CD1c-positive myeloid dendritic cell (primary cell): ENCODE results near the gene DCAF11.

ENCODE experiments used
- DNase-seq: peaks from one replicate; pipeline ENCODE4 v3.0.0-alpha.2; 2016; ENCODE audit errors: extremely low spot score

Gene DCAF11

GRCh38 chr14:24139272-24139934 lies 24.8 kb downstream of the DCAF11 start:
- no peak for DNase-seq

DNA sequence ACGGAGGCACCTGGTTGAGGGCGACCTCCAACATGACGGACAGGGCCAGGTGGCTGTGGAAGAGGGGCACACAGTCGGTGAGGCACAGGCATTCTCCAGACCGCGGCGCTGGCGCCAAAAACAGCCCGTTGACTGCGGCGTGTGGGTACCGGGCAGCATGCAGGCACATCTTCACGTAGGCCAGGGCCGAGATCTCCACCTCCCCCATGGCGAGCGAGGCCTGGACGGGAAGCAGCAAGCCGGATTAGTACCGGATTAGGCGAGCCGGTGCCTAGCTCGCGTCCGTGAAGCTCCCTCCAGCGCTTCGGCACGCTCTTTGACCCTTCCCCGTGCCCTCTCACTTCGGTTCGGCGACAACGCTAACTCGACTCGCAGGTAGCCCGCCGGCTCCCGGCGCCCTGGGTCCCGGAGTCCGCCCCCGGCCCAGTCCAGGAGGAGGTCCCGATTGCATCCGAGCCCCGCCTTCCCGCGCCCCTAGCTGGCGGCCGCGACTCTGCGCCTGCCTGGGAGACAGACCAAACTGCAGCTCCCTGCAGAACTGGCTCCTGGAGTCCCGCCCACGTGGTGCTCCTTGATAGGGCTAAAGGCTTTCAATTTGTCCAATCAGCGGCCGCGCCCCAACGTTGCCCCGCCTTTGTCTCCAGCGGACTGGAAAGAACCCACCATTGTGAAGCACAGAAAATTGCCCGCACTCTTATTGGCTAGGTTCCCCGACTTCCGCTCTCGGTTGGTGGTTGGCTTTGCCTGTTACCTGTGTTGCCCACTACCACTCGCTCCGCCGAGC lies 26.7 kb downstream of the DCAF11 start, which contains the start of gene EMC9:
Gene EMC9 (minus strand): TSS at position 495 of the 784 bp plus-strand sequence. CDS start 287 bp downstream, at position 208.
- peak; percentile 100 for DNase-seq

DNA sequence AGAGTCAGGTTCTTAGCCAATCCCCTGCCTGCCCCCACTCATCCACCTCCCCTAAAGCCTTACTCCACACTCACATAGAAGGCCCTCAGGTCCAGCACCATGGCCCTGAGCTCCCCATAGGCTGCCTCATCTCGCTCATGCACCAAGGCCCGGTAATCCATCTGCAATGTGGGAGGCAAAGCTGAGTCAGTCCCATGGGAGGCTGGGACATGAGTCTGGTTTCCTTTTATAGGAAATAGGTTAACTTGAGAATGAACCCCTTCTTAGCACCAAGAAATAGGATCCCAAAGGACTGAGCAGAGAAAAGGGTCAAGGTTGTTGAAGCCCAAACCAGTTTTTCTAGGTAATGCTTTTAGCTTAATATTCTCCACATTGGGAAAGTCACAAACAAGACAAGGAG lies 28.9 kb downstream of the DCAF11 start:
- no peak for DNase-seq

DNA sequence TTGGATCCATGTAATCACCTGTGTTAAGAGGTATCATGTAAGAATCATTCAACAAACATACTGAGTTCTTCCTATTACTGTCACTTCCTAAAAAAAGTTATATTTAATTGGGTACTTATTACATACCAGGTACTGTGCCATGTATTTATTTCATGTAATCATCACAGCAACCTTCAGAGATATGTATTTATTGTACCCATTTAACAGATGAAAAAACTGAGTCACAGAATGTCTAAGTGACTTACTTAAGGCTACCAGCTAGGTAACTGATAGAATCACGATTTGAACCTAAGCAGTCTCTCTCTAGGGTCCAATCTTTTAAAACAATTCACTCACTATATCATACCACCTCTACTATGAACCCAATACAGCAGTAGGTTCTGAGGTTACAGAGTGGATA lies 29.9 kb downstream of the DCAF11 start:
- no peak for DNase-seq

- DNase-seq, result no peak
These were observed 30.6 kb downstream of the DCAF11 start for GRCh38 chr14:24145219-24145618.

DNA sequence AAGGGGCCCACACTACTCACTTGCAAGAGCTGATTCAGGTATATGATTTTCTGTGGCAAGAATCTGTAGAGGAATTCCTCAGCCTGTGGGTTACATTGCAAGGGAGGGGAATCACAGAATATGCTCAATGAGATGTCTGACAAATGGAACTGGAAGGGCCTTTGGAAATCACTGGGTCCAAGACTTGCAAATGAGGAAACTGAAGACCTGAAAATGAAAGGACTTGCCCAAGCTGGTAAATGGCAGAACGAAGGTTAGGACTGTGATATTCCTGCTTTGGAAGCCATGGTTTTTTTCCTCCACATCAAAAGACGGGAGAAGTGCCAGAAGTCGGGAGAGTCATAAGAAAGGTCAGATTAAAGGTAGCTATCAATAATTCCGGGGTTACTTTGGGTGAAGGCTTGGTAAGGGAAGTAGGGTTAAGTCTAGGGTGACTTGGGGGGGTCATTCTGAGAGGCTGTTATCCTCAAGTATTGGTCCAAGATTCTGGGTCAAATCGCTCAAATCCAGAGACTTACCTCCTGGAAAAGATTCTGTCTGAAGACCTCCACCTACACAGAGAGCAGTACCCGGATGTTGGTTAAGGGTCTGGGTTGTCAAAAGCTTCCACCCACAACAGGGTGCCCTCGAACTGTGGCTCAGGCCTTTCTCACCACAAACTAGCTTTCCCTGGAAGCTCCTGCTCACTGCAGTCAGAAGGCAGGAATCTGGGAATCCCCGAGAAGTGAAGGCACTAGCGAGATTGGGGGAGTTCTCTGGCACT lies 31.3 kb downstream of the DCAF11 start:
- peak; percentile 36 for DNase-seq

- peak; percentile 93 for DNase-seq
These were observed 31.9 kb downstream of the DCAF11 start, which contains the start of gene PSME2 for GRCh38 chr14:24146453-24146977. TSS of gene PSME2 (minus strand) at chr14:24146610. CDS start at chr14:24146581, 29 bp downstream.

DNA sequence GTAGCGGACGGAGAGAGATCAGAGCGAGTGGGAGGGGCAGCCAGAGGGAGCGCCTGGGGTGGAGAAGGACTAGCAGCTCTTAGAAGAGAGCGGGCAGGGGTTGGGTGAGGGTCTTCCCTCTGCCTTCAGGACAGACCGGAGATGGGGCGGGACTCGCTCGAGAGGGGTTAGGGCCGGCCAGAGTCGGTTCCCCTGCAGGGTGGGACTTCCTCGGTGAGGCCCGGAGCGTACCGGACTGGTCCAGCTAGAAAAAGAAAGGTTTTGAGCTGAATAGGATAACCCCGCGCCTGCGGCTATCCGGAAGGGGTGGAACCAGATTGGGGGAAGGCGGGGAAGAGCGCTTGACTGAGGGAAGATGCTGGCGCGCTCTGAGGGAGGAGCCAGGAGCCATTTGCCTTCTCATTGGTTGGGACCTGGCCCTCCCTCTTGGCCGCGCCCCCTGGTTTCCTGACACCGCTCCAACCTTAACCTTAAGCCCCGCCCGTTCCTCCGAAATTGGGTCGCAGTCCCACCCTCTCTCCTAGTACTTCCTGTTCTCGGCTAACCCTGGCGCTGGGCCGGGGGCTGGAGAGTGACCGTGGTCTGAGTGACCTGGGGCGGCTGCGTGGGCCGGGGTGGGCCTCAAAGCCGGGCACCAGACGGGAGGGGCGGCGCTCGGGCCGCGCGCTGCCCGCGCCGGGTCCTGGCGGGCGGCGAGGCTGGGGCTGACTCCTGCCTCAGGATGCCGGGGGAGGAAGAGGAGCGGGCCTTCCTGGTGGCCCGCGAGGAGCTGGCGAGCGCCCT lies 32.6 kb downstream of the DCAF11 start, which contains the start of gene RNF31:
Gene RNF31 (plus strand): TSS at position 521 of the 783 bp plus-strand sequence. CDS start 201 bp downstream, at position 722.
- DNase-seq, result peak; percentile 99

DNA sequence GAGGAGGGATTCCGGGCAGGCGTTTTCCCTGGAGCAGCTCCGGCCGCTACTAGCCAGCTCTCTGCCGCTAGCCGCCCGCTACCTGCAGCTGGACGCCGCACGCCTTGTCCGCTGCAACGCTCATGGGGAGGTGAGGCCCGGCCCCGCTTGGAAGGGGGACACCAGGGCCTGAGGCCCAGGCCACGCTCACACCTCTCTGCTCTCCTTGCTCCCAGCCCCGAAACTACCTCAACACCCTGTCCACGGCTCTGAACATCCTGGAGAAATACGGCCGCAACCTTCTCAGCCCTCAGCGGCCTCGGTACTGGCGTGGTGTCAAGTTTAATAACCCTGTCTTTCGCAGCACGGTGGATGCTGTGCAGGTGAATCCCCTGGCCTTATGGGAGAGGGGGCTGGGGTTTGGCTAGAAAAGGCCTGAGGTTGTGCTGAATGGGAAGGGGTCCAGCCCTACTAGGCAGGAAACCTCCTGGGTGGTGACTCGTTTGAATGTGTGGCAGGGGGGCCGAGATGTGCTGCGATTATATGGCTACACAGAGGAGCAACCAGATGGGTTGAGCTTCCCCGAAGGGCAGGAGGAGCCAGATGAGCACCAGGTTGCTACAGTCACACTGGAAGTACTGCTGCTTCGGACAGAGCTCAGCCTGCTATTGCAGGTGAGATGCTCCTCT lies 33.3 kb downstream of the DCAF11 start:
- DNase-seq, result no peak

DNA sequence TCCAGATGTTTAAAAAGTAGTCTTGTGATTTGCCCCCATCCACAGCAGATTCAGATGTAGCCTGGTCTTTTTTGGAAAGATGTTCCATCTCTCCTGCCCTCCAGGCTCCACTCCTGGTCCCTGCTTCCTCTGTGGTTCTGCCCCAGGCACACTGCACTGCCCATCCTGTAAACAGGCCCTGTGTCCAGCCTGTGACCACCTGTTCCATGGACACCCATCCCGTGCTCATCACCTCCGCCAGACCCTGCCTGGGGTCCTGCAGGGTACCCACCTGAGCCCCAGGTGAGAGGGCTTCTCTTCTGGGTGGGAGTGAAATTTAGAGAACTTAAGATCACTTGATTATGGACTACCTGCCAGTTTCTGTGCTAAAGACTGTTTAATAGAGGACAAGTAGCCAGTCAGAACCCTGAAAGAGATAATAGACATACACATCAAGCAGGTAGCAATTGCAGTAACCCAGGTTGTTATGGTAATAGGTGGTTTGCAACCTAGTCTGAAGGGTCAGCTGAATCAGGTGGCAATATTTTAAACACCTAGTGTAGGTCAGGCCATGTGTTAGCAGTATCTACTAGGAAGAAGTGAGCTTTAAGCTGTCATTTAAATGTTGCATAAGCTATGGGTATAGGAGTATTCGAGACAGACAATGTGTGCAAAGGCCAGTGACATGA lies 34.9 kb downstream of the DCAF11 start:
- no peak for DNase-seq

DNA sequence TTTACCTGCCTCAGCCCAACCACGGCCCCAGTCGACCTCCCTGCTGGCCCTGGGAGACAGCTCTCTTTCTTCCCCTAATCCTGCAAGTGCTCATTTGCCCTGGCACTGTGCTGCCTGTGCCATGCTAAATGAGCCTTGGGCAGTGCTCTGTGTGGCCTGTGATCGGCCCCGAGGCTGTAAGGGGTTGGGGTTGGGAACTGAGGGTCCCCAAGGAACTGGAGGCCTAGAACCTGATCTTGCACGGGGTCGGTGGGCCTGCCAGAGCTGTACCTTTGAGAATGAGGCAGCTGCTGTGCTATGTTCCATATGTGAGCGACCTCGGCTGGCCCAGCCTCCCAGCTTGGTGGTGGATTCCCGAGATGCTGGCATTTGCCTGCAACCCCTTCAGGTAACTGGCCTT lies 35.5 kb downstream of the DCAF11 start:
- no peak for DNase-seq

GRCh38 chr14:24150567-24150966 lies 36.0 kb downstream of the DCAF11 start:
- DNase-seq, result no peak

DNA sequence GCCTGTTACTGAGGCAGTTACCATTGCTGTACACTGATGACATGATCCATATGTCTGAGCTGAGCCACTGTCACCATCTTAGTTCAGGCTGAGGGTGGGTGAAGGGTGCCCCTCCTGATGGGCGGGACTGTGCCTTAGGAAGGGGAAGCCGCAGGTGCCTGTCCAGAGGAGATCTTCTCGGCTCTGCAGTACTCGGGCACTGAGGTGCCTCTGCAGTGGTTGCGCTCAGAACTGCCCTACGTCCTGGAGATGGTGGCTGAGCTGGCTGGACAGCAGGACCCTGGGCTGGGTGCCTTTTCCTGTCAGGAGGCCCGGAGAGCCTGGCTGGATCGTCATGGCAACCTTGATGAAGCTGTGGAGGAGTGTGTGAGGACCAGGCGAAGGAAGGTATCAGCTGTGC lies 36.4 kb downstream of the DCAF11 start:
- no peak for DNase-seq

DNA sequence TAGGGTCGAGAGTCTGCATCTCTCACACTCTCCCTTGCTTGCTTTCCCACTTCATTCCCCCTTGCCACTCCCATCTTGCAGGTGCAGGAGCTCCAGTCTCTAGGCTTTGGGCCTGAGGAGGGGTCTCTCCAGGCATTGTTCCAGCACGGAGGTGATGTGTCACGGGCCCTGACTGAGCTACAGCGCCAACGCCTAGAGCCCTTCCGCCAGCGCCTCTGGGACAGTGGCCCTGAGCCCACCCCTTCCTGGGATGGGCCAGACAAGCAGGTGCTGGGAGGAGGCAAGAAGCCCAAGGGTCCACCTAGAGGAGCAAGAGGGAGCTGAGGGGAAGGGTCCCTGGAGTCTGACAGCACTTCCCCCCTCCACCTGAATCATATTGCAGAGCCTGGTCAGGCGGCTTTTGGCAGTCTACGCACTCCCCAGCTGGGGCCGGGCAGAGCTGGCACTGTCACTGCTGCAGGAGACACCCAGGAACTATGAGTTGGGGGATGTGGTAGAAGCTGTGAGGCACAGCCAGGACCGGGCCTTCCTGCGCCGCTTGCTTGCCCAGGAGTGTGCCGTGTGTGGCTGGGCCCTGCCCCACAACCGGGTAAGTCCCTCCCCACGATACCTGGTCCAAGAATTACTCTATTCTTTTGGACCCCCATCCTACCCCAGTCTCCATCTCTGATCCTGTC lies 37.0 kb downstream of the DCAF11 start:
- DNase-seq, result no peak

GRCh38 chr14:24155100-24155499 lies 40.5 kb downstream of the DCAF11 start:
- DNase-seq, result no peak

GRCh38 chr14:24156840-24157239 lies 42.3 kb downstream of the DCAF11 start:
- DNase-seq, result no peak

DNA sequence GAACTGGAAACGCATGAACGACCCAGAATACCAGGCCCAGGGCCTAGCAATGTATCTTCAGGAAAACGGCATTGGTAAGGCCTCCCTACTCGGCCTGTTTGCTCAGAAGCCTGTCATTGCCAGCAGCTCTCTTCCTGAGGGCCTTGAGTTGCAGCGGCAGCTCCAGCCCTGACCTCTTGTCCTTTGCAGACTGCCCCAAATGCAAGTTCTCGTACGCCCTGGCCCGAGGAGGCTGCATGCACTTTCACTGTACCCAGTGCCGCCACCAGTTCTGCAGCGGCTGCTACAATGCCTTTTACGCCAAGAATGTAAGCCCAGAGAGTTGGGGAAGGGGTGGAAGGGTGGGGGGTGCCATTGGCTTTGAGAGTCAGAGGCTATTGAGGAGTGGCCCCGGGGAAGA lies 42.8 kb downstream of the DCAF11 start:
- DNase-seq, result no peak

DNA sequence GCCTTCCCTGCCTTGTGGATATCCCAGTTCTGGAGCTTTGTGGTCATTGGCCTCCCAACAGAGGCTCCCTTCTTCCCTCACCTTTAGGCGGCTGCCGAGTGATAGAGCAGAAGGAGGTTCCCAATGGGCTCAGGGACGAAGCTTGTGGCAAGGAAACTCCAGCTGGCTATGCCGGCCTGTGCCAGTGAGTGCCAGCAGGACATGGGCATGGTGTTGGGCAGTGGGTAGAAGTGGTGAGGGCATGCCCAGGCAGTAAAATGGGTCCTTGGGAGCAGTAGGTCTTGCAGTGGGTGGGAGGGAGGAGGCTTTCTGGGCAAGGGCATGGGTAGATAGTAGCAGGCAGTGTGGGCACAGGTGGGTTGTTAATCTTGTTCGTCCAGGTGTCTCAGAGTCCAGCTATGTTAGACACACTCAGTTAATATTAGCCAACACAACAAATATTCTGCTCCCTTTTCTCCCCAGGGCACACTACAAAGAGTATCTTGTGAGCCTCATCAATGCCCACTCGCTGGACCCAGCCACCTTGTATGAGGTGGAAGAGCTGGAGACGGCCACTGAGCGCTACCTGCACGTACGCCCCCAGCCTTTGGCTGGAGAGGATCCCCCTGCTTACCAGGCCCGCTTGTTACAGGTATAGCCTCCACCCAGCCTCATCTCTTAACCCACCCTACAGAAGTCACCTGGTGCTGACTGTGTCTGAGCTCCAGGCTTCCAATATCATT lies 45.4 kb downstream of the DCAF11 start:
- DNase-seq, result no peak

DNA sequence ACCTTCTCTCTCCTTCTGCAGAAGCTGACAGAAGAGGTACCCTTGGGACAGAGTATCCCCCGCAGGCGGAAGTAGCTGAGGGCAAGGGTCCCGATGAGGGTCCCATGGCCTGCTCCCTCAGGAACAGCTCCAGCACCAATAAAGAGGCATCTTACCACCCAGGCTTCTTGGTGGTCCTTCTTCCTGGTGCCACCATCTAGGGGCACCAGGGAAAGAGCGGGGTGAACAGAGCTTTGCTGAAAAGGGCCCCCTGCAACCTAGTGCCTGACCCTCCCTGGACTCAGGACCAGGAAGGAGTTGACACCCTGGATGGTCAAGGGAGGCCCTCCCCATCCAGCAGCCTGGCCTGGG lies 45.9 kb downstream of the DCAF11 start:
- no peak for DNase-seq
